CD4-positive, alpha-beta T cell treated with Interleukin-1 beta for 1 hour (primary cell): ENCODE data around the gene KRTAP1-4.
"Not testable (repeated sequence)": the region's sequence is repeated elsewhere in the genome, so short reads cannot be mapped to it uniquely, and the experiment has no call there.

ENCODE experiments used
- DNase-seq, 2 donors: peaks; one replicate each; pipeline ENCODE4 v3.0.0-alpha.2; 2020 to 2022

Gene KRTAP1-4

GRCh38 chr17:41046735-41047465 lies 16.9 kb upstream of the KRTAP1-4 start, which contains the start of gene KRTAP2-1:
Gene KRTAP2-1 (minus strand): TSS chr17:41047316. CDS start chr17:41047267, 49 bp downstream.
- DNase-seq: not testable (repeated sequence)

GRCh38 chr17:41042953-41043352 lies 13.0 kb upstream of the KRTAP1-4 start:
- no peak for DNase-seq

GRCh38 chr17:41040783-41041571 lies 11.0 kb upstream of the KRTAP1-4 start, which contains the start of gene KRTAP1-1:
Gene KRTAP1-1 (minus strand): TSS chr17:41041450. CDS start chr17:41041397, 53 bp downstream.
- DNase-seq: not testable (repeated sequence)

GRCh38 chr17:41037853-41038350 lies 7.9 kb upstream of the KRTAP1-4 start:
- DNase-seq: no peak

GRCh38 chr17:41034346-41034935 lies 4.4 kb upstream of the KRTAP1-4 start, which contains the start of gene KRTAP1-3:
Gene KRTAP1-3 (minus strand): TSS chr17:41034874. CDS start chr17:41034821, 53 bp downstream.
- DNase-seq: not testable (repeated sequence)

DNA sequence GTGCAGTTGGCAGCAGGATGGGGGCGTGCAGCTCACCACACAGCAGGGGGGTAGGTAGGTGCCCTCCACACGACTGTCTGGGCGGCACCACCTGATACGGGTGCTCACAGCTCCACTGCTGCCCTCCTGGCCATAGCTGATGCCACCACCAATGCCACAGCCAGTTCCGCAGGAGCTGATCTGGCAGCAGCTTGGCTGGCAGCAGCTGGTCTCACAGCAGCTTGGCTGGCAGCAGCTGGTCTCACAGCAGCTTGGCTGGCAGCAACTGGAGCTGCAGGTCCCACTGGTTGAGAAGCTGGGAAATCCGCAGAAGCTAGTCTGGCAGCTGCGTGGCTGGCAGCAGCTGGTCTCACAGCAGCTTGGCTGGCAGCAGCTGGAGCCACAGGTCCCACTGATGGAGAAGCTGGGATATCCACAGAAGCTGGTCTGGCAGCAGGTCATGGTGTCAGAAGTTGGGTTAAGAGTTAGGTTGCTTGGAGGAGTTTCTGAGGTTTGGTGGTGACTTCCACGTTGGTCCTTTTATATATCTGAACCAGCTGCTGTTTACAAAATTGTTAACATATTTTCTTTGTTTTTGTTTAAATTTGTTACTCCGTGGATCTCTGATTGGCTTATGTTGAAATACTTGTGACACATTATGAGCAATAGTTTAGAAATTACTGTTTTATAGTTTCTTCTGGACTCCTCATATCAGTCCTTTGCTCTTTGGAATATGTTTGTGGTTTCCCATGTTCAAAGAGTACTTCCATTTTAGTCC lies 3.1 kb downstream of the KRTAP1-4 start, which contains the start of gene KRTAP1-5:
Gene KRTAP1-5, minus strand, starts transcription at position 494 of the 757 bp plus-strand sequence. Its CDS starts 53 bp downstream, at position 441.
- DNase-seq: no peak

- DNase-seq: no peak
Observed at GRCh38 chr17:41024697-41025096, 5.3 kb downstream of the KRTAP1-4 start.

- no peak for DNase-seq
Observed at GRCh38 chr17:41020336-41020735, 9.7 kb downstream of the KRTAP1-4 start.

GRCh38 chr17:41019415-41019814 lies 10.6 kb downstream of the KRTAP1-4 start:
- DNase-seq: no peak

DNA sequence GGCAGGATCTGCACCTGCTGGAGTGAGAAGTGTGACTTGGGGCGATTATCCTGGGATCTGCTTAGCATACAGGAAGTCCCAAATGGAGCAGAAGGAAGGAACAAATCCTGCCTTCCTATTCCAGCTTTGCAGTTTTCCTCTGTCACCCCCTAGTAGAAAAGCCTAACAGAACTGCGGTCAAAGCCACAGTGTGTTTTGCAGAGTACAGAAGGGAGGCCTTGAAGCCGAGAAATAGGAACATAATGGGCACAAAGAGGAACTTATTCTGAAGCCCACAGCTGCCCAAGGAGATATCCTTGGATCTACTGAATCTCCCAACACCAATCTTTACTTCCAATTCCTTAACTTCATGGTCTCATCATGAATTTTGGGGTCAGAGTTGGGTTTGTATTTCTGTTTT lies 11.5 kb downstream of the KRTAP1-4 start:
- DNase-seq: no peak

- DNase-seq: no peak
Observed at GRCh38 chr17:41016578-41017215, 13.3 kb downstream of the KRTAP1-4 start.

GRCh38 chr17:41015454-41015853 lies 14.5 kb downstream of the KRTAP1-4 start:
- no peak for DNase-seq

DNA sequence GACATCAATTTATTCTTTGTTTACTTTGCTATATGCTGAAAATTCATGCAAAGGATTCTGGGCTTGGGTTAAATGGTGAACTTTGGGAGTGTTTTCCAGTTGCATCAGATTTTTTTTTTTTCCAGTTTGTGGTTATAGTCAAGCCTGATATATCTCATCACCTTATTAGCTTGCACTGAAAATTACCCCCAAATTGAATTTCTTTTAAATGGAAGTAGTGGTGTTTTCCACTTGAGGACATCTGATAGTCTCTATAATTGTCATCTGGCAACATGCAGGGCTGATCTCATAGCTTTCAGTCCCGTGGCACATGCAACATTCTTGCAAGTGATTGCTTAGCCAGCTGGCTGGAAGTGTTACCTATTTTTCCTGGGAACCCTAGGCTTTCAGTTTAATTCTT lies 16.4 kb downstream of the KRTAP1-4 start:
- DNase-seq: no peak

GRCh38 chr17:41013181-41013580 lies 16.8 kb downstream of the KRTAP1-4 start:
- no peak for DNase-seq

- DNase-seq: no peak
Observed at GRCh38 chr17:41012326-41013120, 17.5 kb downstream of the KRTAP1-4 start.

GRCh38 chr17:41010441-41010840 lies 19.6 kb downstream of the KRTAP1-4 start:
- no peak for DNase-seq

GRCh38 chr17:41009936-41010335 lies 20.1 kb downstream of the KRTAP1-4 start:
- no peak for DNase-seq

DNA sequence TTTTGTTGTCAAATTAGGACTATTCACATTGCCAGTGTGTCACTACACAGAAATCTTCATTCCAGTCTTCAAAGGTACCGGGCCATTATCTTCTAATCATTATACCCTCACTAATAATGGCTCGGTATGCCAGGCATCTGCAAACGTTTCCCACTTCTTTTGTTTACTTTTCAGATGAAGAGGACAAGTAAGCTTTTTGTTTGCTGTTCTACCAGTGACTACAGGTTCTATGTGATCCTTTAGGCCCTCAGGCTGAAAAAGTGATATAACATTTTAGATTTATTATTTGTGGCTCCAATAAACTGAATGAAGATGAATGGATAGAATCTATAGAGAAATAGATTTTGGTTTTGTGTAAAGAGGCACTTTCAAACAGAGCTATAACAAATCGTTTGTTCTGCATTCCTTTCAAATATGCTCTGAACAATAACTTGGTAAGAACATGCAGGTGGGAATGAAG lies 20.7 kb downstream of the KRTAP1-4 start:
- no peak for DNase-seq

GRCh38 chr17:41008811-41009210 lies 21.2 kb downstream of the KRTAP1-4 start, which contains the start of gene KRTAP3-1:
Gene KRTAP3-1 (minus strand): TSS chr17:41009128. CDS start chr17:41009074, 54 bp downstream.
- no peak for DNase-seq

- no peak for DNase-seq
Observed at GRCh38 chr17:41004397-41004796, 25.6 kb downstream of the KRTAP1-4 start.

GRCh38 chr17:41003926-41004325 lies 26.1 kb downstream of the KRTAP1-4 start:
- DNase-seq: no peak
